Epithelial cell of prostate (primary cell): ENCODE results near the gene RASA4B.
A peak's percentile ranks its signal among the peaks of the same experiment; 100 is the strongest.
"Not testable (repeated sequence)": the region's sequence is repeated elsewhere in the genome, so short reads cannot be mapped to it uniquely, and the experiment has no call there.

Experiments used
- DNase-seq: peaks from one replicate; pipeline ENCODE4 v3.0.0-alpha.2; 2011; ENCODE audit warnings: low read depth, low spot score
- H3K27ac ChIP-seq: fragments of 450-650 bp; 2 replicates; pipeline ENCODE4 v1.5.1; 2017; ENCODE audit warnings: mild to moderate bottlenecking

RASA4B gene

GRCh38 chr7:102459221-102459844, 58.2 kb downstream of the RASA4B start:
- no peak for DNase-seq
- H3K27ac ChIP-seq: no peak overlapping the region

- H3K27ac ChIP-seq: no peak overlapping the region
- DNase-seq: no peak
These were observed 60.1 kb downstream of the RASA4B start for GRCh38 chr7:102457352-102457924.

GRCh38 chr7:102456327-102456726, 61.2 kb downstream of the RASA4B start:
- H3K27ac ChIP-seq: no peak overlapping the region
- DNase-seq: no peak

GRCh38 chr7:102455596-102455995, 62.0 kb downstream of the RASA4B start:
- H3K27ac ChIP-seq: no peak overlapping the region
- no peak for DNase-seq

- H3K27ac ChIP-seq, DNase-seq: not testable (repeated sequence)
These were observed 62.6 kb downstream of the RASA4B start for GRCh38 chr7:102454932-102455331.

- no peak overlapping the region for H3K27ac ChIP-seq
- no peak for DNase-seq
These were observed 63.1 kb downstream of the RASA4B start for GRCh38 chr7:102454468-102454867.

GRCh38 chr7:102453319-102453718, 64.3 kb downstream of the RASA4B start:
- DNase-seq: no peak
- H3K27ac ChIP-seq: no peak overlapping the region

GRCh38 chr7:102452451-102452850, 65.1 kb downstream of the RASA4B start:
- no peak for DNase-seq
- H3K27ac ChIP-seq: no peak overlapping the region

- DNase-seq: no peak
- peak overlapping the region; percentile 56 for H3K27ac ChIP-seq
These were observed 66.1 kb downstream of the RASA4B start for GRCh38 chr7:102451371-102452054.

GRCh38 chr7:102450242-102450641, 67.3 kb downstream of the RASA4B start:
- DNase-seq: no peak
- no peak overlapping the region for H3K27ac ChIP-seq

GRCh38 chr7:102449136-102449535, 68.4 kb downstream of the RASA4B start:
- H3K27ac ChIP-seq: no peak overlapping the region
- DNase-seq: no peak

GRCh38 chr7:102447311-102447710, 70.3 kb downstream of the RASA4B start:
- no peak for DNase-seq
- H3K27ac ChIP-seq: no peak overlapping the region

- no peak overlapping the region for H3K27ac ChIP-seq
- no peak for DNase-seq
These were observed 71.0 kb downstream of the RASA4B start for GRCh38 chr7:102446387-102447156.

GRCh38 chr7:102445674-102446071, 71.9 kb downstream of the RASA4B start:
- no peak for DNase-seq
- no peak overlapping the region for H3K27ac ChIP-seq

- DNase-seq: no peak
- no peak overlapping the region for H3K27ac ChIP-seq
These were observed 72.5 kb downstream of the RASA4B start for GRCh38 chr7:102444961-102445673.

GRCh38 chr7:102439963-102440795, 77.4 kb downstream of the RASA4B start:
- H3K27ac ChIP-seq: no peak overlapping the region

GRCh38 chr7:102436118-102436517, 81.5 kb downstream of the RASA4B start:
- no peak overlapping the region for H3K27ac ChIP-seq
- no peak for DNase-seq

More at GRCh38 chr7:102439963-102440795, 77.4 kb downstream of the RASA4B start:
- no peak for DNase-seq

- DNase-seq: no peak
- H3K27ac ChIP-seq: no peak overlapping the region
These were observed 83.5 kb downstream of the RASA4B start for GRCh38 chr7:102434039-102434486.
